UCSD-AML1 (cell line): ENCODE measurements around the gene TNNT2.

ENCODE experiments used
- DNase-seq: peaks from one replicate; lab custom pipeline; 2025; ENCODE audit not compliant: unreplicated experiment; lab: John Stamatoyannopoulos, UW

Gene TNNT2

GRCh38 chr1:201403359-201403758 is 25.9 kb upstream of the TNNT2 start:
- DNase-seq, result no peak

GRCh38 chr1:201401700-201402099 is 24.2 kb upstream of the TNNT2 start:
- no peak for DNase-seq

- no peak for DNase-seq
Observed at GRCh38 chr1:201400852-201401230, 23.4 kb upstream of the TNNT2 start.

GRCh38 chr1:201400212-201400851 is 22.9 kb upstream of the TNNT2 start:
- DNase-seq, result no peak

GRCh38 chr1:201399352-201400126 is 22.1 kb upstream of the TNNT2 start:
- DNase-seq, result no peak

- no peak for DNase-seq
Observed at GRCh38 chr1:201399018-201399351, 21.5 kb upstream of the TNNT2 start, which contains the start of gene LAD1. LAD1 (minus strand) TSS chr1:201399324; CDS start chr1:201399306, 18 bp downstream.

GRCh38 chr1:201397675-201398074 is 20.2 kb upstream of the TNNT2 start:
- DNase-seq, result no peak

GRCh38 chr1:201396861-201397464 is 19.5 kb upstream of the TNNT2 start:
- DNase-seq, result no peak

- no peak for DNase-seq
Observed at GRCh38 chr1:201395936-201396335, 18.5 kb upstream of the TNNT2 start.

- no peak for DNase-seq
Observed at GRCh38 chr1:201394591-201394990, 17.1 kb upstream of the TNNT2 start.

GRCh38 chr1:201393076-201393475 is 15.6 kb upstream of the TNNT2 start:
- no peak for DNase-seq

GRCh38 chr1:201391651-201392511 is 14.4 kb upstream of the TNNT2 start:
- DNase-seq, result no peak

GRCh38 chr1:201391225-201391624 is 13.7 kb upstream of the TNNT2 start:
- DNase-seq, result no peak

GRCh38 chr1:201389051-201389450 is 11.6 kb upstream of the TNNT2 start:
- DNase-seq, result no peak

- DNase-seq, result no peak
Observed at GRCh38 chr1:201386208-201386607, 8.7 kb upstream of the TNNT2 start.

- peak; percentile 22 for DNase-seq
Observed at GRCh38 chr1:201385299-201385891, 7.9 kb upstream of the TNNT2 start.

- DNase-seq, result no peak
Observed at GRCh38 chr1:201384406-201384782, 6.9 kb upstream of the TNNT2 start.

- DNase-seq, result no peak
Observed at GRCh38 chr1:201383647-201384405, 6.3 kb upstream of the TNNT2 start.

- no peak for DNase-seq
Observed at GRCh38 chr1:201381130-201381529, 3.6 kb upstream of the TNNT2 start.

GRCh38 chr1:201379733-201380242 is 2.3 kb upstream of the TNNT2 start:
- DNase-seq, result no peak
